GM04504 (cell line): ENCODE data around the gene GPR35.

Experiments
- DNase-seq: peaks from one replicate; pipeline ENCODE4 v3.0.0-alpha.2; 2012; ENCODE audit warnings: low read depth

The GPR35 gene

DNA sequence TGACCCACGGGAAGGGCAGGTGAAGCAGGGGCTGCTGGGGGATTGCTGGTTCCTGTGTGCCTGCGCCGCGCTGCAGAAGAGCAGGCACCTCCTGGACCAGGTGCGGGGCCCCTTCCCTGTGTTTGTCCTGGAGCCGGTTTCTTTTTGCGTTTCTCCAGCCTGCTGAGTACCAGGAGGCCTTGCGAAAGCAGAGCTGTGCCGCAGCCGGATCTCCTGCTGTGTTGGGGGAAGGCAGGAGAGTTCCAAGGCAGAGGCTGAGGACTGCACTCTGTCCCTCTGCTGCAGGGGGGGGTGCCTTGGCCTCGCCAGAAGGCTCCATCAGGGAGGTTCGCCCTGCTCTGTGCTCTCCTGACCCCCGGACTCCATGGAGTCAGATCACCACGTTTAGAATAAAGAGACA, 35.9 kb upstream of the GPR35 start:
- no peak for DNase-seq

DNA sequence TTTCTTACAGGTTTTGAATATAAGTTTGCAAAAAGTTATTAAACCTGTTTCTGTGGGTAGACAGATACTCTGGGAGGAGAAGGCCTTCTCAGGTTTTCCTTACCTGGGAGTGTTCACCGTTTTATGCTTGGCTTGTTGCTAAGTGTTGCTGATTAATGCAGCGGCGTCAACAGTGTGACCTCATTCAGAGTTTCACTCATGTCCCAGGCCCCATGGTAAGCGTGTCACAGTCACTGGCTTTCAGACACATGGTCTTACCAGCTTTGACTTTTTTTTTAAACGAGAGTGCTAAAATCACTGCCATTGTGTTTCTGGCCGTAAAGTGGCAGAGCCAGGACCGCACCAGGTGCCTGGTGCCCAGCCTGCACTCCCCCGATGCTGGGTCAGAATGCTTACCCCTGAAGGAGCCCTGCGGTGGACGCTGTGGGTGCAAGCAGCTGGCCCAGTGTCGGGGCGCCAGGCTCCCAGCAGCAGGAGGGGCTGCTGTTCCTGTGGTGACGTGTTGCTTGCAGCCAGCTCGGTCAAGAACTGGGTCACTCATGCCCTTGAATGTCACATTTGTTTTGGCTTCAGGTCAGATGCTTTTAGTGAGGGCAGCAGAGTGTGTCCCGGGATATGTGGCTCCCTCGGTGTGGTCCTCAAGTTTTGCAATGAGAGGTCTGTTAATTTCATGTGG, 35.3 kb upstream of the GPR35 start:
- DNase-seq: no peak

DNA sequence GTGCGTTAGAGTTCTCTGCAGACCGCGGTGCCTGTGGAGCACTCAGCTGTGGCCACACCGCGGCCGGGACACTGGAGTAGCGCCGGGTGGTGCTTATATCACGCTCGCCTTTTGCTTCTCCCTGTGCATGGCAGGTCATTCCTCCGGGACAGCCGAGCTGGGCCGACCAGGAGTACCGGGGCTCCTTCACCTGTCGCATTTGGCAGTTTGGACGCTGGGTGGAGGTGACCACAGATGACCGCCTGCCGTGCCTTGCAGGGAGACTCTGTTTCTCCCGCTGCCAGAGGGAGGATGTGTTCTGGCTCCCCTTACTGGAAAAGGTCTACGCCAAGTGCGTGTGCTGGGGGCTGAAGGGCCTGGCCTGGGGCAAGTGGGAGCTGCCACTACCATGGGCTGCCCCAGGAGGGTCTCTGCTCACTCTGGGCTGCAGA, 34.6 kb upstream of the GPR35 start:
- DNase-seq: no peak

DNA sequence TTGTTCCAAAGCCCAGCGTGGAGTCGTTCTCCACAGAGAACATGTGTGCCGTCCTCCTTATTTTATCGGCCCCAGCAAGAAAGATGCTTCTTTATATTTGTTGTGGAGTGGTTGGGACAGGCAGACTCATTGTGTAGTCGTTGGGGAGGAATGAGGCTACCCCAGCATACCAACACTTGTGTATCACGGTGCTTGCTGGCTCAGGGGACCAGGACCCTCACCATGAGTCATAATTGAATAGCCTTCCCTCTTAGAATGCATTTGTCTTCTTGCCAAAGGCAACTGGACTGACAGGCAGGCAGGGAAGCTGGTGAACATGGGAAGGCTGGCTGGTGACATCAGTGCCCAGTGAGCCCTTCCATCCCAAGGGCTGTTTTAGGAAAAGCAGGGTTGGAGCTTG, 34.1 kb upstream of the GPR35 start:
- no peak for DNase-seq

DNA sequence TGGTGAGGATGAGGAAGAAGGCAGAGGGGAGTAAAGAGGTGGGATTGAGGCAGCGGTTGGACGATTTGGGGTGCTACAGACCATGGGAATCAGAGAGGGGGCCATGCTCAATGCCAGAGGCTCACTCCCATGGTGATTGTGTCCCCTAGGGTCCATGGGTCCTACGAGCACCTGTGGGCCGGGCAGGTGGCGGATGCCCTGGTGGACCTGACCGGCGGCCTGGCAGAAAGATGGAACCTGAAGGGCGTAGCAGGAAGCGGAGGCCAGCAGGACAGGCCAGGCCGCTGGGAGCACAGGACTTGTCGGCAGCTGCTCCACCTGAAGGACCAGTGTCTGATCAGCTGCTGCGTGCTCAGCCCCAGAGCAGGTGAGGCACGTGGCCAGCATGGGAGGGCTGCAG, 33.5 kb upstream of the GPR35 start:
- no peak for DNase-seq

DNA sequence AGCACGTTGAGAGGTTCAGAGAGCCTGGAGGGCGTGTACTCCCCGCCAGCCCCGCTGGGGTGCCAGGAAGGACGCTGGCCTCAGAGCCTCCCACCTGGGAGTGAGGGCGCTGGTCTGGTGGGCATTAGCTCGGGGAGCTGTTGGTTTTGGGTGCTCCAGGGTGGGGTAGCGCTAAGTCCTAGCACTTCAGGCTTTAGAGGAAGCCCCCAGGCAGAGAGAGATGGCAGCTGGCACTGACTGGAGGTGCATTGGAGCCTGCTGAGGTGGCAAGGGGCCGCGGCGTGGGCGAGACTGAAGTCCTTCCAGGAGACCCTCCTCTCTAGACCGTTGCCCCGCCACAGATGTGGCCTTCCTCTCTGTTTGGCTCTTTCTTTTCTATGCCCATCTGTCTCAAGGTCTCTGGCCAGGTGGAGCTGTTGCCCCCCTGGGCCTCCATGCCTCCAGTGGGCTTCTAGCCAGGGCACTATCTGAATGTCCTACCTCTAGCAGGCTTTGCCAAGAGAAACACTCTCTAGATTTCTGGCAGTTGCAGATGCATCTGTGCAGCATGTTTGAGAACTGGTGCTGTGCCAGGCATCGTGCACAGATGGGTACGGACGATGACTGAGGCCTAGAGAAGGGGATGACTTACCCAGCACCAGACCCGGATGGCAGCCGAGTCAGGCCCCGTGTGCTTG, 32.1 kb upstream of the GPR35 start:
- no peak for DNase-seq

DNA sequence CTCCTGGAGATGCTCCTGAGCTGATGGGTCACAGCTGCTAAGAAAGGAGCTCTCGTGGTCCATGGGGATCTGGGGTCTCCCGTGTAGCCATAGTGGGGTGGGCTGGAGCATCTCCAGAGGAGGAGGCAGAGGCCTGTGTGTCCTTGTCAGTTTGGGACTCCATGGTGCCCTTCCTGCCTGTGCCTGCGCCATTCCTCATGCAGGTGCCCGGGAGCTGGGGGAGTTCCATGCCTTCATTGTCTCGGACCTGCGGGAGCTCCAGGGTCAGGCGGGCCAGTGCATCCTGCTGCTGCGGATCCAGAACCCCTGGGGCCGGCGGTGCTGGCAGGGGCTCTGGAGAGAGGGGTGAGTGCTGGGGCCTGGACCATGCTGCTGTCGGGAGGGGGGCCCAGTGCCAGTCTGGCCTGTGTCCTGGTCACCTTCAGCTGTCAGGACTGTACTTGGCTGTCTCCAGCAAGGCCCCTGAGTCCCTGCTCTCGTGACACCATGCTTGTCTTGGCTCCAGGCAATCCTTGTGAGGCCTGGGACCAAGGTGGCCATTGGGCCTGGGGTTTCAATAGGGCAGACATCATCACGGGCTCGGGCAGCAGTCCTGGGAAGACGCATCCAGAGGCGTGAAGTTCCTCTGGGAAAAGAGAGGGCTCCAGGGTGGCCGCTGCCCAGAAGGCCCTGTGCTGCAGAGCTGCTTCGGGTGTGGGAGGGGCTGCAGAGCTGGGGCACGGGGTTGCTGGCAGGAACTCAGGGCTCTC, 31.4 kb upstream of the GPR35 start:
- no peak for DNase-seq

DNA sequence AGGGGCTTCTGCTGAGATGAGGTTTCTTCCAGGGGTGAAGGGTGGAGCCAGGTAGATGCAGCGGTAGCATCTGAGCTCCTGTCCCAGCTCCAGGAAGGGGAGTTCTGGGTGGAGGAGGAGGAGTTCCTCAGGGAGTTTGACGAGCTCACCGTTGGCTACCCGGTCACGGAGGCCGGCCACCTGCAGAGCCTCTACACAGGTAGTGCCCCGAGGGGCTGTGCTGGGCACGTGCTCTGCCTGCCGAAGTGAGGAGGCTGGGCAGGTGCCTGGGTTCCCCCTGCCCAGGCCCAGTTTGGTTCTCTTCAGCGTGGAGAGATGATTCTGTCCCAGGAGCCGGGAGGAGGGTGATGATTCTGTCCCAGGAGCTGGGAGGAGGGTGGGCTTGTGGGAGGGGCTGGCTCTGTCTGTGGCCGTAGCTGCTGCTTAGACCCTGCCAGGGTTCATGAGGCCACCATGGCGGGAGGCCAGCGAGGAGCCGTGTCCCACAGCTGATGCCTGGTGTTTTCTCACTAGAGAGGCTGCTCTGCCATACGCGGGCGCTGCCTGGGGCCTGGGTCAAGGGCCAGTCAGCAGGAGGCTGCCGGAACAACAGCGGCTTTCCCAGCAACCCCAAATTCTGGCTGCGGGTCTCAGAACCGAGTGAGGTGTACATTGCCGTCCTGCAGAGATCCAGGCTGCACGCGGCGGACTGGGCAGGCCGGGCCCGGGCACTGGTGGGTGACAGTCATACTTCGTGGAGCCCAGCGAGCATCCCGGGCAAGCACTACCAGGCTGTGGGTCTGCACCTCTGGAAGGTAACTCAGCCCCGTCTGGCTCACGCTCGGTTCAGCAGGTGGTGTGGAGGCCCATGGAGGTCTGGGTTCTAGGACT, 30.5 kb upstream of the GPR35 start:
- DNase-seq: no peak

DNA sequence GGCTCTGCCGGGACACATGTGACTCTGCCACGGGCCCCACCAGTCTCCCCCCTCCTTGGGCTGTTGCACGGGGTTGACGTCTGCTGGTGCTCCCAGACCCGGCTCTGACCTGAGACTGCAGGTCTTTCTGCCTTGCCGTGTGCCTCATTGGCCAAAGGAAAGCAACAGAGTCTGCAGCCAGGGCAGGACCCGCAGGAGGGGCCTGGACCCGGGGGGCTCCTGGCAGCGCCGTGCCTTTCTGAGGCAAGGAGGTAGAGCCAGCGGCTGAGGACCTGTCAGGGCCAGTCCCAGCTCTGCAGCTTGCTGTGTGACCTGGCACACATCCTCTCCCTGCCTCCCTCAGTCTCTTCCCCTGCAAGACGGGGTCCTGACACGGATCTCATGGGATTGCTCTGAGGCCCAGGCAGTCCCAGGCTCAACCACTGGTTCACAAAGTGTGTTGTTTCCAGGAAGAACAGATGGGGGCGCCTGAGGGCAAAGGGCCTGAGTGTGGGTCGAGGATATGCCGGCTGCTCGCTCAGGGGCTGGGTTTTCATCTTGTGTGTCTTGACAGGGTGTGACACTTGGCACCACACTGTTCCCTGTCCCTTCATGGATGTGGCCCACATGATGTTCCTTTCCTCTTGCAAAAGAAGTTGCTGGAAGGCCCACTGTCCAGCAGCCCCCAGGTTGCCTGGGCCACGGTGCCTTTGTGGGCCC, 29.8 kb upstream of the GPR35 start:
- no peak for DNase-seq

DNA sequence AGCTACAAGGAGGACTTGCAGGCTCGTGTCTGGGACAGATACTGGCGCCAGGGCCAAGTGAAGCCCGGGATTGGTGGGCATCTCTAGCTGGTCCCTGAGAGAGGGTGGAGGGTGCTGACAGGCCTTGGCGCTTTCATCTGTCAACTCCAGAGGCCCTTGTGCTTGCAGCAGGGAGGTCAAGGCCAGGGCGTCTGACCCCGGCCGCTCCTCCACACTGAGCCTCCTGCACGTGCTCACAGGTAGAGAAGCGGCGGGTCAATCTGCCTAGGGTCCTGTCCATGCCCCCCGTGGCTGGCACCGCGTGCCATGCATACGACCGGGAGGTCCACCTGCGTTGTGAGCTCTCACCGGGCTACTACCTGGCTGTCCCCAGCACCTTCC, 29.2 kb upstream of the GPR35 start:
- no peak for DNase-seq

DNA sequence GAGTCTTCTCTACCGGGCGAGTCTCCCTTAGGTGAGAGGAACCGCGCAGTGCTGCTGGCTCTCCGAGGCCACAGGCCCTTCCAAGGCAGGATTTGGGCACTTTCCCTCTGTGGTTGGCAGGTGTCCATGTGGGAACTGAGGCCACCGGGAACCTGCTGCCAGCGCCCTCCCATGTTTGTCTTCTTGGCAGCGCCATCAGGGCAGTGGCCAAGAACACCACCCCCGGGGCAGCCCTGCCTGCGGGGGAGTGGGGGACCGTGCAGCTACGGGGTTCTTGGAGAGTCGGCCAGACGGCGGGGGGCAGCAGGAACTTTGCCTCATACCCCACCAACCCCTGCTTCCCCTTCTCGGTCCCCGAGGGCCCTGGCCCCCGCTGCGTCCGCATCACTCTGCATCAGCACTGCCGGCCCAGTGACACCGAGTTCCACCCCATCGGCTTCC, 28.8 kb upstream of the GPR35 start:
- DNase-seq: no peak

DNA sequence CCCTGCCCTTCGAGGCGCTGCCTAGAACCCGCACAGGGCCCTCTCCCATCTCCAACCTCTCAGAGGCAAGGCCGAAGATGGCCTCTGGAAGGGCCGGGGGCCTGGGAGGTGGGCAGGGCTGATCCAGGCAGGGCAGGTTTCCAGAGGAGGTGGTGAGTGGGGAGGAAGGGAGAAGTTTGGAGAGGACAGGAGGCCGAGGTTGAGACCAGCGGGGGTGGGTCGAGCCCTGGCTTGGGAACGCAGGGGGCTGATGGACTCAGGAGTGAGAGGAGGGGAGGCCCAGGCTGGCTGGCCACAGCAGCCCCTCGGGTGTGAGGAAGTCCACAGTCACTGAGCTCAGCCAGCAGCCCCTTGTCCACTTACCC, 28.2 kb upstream of the GPR35 start:
- DNase-seq: no peak

DNA sequence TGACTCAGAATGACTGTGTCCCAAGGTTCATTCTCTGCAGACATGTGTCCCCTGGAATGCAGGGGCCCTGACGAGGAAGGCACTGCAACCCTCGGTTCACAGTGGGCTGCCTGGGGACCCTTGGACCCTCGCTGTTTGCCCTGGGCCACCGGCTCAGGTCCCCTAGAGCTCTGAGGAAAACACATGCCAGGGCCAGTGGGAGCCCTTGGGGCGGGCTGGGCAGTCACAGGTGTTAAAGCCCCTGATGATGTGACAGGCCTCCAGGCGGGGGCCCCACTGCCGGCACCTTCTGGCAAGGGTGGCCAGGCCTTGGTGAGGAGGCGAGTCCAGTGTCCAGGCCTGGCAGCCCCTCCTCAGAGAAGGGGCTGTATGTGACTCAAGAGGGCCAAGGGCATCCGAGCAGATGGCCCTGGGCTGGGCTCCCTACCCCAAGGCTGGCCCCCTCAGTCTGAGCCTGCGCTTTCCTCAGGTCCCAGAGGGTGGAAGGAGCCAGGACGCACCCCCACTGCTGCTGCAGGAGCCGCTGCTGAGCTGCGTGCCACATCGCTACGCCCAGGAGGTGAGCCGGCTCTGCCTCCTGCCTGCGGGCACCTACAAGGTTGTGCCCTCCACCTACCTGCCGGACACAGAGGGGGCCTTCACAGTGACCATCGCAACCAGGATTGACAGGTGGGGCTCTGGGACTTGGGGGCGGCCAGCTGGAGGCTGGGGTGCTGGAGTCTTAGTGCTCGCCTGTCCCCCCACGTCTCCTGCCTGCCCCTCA, 27.7 kb upstream of the GPR35 start:
- DNase-seq: no peak

DNA sequence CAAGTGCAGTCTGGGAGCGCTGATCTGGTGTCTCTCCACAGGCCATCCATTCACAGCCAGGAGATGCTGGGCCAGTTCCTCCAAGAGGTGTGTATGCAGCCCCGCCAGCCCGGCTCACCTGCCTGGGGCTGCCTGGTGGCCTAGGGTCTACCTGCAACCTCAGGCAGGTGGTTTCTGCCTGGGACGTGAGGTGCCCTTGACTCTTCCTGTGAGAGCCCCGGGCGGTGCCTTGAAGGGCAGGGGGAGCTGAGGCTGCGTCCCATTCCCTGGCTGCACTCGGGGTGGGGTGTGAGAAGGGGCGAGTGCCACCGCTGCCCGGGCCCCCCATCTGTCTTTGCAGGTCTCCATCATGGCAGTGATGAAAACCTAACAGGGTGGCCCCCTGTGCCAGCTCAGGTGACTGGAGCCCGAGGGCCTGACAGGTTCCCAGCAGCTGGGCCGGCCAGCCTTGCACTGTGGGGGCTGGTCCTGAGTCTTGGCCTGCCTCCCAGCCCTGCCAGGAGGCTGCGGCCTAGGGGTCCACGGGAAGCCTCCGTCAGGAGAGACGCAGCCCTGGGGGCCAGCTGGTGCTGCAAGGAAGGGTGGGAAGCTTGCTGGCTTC, 26.9 kb upstream of the GPR35 start:
- DNase-seq: no peak

DNA sequence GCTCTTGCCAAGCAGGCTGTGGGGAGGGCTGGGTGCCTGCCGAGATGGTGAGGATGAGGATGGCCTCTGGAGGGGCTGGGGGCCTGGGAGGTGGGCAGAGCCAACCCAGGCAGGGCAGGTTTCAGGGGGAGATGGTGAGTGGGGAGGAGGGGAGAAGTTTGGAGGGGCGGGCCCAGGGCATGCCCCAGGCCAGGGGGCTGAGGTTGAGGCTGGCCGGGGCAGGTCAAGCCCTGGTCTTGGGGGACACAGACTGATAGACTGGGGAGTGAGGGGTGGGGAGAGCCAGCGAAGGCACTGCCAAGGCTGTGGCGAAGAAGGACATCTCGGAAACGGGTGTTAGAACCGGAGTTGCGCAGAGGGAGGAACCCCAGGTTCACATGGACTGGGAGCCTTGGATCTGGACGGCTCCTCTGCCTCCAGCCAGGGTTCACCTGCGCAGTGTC, 26.1 kb upstream of the GPR35 start:
- no peak for DNase-seq

DNA sequence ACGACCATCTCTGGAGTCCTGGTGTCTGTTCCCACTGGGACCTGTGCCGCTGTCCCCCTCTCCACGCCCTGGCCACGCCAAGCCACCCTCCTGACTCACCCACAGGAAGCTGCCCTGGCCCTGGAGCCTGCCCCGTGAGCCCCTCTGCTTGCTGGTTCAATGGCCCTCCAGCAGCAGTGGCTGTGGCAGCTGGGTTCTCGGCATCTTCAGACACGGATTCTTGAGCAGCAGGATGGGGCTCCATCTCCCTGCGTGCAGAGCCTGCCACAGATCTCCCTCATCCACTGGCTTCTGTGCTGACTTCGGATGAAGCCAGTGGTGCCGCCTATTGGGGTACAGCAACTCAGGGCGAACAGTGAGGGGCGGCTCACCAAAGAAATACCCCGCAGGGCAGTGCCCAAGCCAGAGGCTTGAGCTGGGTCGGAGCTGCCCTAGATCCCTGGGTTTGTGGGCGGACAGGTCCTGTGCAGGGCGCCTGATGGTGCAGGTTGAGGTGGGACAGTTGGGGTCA, 24.8 kb upstream of the GPR35 start:
- no peak for DNase-seq

DNA sequence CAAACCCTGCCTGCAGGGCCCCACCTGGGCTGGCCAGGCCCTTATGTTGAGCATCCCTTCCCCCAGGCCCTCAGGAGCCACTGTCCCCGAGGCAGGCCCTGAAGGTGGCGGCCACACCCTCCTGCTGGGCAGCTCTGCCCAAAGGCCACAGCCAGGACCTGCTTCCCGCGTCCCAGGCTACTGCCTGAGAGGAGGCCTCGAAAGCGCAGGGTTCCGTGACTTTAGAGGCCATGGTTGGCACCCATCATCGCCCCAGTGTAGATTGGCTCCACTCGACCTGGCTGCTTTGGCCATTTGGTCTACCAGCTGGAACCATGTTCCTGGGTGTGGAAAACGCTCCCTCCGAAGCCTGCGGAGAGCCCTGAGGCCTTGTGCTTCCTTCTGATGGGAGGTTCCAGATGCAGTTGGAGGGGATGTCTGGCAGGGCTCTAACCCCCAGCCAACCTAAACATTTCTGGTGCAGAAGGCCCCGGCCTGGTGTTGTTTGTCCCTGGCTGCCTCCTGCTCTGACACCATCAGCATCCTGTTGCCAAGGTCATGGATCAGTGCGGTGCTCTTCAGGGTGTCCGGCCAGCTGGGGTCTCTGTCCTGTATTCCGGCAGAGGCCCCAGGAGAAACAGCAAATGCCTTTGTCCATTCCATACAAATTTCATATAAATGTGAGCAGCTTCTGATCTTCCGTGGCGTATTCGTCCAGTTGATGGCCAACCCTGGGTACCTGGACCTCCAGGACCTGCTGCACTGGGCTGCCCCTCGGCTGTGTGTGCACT, 24.0 kb upstream of the GPR35 start:
- no peak for DNase-seq

DNA sequence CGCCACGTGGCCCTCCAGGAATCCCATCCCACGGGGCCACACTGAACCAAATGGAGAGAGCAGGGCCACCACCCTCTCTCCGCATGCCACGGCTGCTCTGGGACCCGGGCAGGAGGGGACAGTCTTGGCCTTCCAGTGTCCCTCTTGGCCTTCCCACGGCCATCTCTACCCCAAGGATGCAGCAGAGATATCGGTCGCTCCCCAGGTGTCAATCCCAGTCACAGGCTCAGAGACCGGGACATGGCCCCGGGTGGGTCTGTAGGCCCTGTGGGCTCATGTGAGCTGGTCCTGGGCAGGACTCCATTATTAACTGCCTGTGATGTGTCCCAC, 23.5 kb upstream of the GPR35 start:
- no peak for DNase-seq

DNA sequence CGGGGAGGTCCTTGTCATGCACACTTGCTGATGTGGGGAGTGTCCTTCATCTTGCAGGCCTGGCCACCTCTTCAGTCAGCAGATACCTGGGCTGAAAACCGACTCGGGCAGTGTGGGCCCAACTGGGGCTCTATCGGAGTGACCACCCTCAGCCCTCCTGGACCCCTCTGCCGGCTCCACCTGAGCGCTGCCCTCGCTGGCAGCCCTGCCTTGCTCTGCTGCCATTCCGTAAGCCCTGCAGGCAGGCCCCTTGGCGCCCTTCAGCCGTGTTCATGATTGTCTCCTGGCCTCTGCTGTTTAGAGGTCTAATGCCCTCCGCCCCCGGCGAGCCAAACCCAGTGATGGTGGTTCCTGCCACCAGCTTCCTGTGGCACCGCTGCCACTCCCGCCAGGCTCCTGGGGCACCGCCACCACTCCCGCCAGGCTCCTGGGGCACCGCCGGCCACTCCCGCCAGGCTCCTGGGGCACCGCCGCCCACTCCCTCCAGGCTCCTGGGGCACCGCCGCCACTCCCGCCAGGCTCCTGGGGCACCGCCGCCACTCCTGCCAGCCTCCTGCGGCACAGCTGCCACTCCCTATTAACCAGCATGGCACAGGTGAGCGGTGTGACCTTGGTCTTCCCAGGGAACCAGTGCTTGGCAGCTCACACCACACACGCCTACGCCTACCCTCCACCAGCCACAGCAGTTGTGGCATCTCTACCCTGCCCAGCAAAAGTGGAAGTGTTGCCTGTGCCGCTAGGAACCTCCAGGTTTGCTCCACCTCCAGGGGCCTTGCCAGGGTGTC, 22.8 kb upstream of the GPR35 start:
- DNase-seq: no peak
